SKM-1 treated with dmso at 0.1 percent for 144 hours (cell line): ENCODE measurements around the gene AMBP.
"Not testable (repeated sequence)": the region's sequence is repeated elsewhere in the genome, so short reads cannot be mapped to it uniquely, and the experiment has no call there.

ENCODE experiments used
- DNase-seq: peaks from one replicate; lab custom pipeline; 2025; ENCODE audit not compliant: unreplicated experiment; lab: John Stamatoyannopoulos, UW

AMBP gene

DNA sequence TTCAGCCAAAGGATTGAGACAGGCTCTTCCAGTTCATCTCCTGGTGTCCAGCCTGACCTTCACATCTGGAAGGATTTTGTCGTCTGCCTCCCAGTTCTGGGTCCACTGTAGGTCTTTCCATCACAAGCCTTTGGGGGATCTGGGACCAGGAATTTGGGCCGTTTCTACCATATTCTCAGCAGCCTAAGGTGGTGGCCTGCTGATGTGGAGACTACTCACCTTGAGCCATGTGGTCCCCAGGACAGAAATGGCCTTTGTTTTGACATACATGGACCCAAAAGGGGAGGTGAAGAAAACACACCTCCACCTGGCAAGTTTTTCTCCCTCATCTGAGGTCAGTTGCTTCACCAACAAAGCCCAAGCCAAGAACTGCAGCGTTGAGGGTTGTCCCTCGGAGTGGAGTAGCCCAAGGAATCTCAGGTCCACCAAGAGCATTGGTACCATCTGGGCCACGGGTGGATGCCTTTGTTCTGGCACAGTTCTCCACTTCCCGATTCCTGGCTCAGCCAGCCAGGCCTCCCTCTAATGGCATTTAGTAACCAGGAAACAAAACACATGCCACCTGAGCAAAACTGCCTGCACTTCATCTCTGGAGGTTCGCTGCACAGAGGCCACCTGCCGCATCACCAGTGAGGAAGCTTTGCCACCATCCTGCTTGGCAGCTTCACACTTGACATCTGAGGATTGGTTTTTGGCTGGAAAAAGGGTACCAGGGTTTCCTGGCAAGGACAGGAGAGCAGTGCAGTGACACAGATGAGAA is 24.7 kb downstream of the AMBP start:
- no peak for DNase-seq

DNA sequence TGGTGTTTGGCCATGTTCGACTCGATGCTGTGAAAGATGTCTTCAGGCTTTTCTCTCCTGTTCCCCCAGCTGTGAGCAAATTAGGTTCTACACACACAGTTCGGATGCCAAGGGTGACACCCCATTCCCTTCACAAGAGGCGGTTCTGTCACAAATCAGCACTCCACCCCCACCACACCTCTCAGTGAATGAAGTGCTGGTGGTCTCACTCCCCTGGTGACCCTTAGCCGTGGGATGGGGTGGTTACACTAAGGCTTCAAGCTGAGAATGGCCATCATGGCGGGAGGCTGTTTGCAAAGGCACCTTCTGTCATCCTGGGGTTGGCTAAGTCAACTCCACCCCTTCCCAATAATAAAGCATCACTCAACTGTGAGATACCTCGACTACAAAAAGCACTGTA is 26.4 kb downstream of the AMBP start:
- no peak for DNase-seq

DNA sequence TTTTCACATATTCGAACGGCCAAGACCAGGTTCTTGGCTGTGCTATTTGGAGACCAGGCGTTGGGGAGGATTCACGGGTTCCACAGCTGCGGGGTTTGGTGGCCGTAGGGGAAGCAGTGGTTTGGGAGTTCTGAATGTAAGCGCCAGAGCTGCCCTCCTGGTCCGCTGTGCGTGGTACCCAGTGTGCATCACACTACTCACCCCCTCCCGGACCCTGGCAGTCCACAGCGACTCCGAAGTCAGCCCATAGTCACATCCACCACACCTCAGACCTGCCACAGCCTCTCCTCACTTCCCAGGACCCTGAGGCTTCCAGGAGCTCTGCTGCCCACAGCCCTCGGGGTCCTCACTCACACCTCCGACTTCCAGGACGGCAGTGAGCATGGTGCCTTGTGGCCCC is 26.8 kb downstream of the AMBP start:
- DNase-seq: no peak

DNA sequence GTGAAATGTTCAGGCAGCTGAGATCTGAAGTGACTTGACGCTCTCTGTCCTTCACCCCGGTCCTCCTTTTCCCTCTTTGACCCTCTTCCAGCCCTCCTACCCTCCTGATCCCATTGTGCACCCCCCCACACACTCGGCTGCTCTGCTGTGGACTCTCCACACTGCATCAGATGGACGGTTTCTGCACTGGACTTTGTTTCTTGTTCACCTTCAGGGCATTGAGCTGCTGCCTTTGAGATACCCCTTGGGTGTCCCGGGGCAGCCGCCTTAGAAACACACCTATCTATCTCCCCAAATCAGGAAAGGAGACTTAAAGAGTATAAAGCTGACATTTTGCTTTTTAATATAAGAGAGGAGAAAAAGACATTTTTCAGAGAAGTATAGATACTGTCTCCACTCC is 27.5 kb downstream of the AMBP start:
- peak; percentile 1 for DNase-seq

DNA sequence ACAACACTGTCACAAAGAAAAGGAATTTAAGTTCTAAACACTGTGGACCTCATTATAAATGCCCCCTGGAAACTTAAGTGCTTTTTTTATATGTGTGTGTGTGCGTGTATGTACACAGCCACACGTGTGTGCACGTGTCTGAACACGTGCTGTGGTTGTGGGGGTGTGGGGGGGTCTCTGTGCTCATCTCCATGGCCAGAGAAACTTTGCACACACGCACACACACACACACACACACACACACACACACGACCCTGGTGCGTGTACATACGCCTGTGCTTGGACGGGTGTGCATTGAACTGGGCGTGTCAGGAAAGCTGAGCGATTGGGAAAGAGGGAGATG is 27.9 kb downstream of the AMBP start:
- DNase-seq: no peak

DNA sequence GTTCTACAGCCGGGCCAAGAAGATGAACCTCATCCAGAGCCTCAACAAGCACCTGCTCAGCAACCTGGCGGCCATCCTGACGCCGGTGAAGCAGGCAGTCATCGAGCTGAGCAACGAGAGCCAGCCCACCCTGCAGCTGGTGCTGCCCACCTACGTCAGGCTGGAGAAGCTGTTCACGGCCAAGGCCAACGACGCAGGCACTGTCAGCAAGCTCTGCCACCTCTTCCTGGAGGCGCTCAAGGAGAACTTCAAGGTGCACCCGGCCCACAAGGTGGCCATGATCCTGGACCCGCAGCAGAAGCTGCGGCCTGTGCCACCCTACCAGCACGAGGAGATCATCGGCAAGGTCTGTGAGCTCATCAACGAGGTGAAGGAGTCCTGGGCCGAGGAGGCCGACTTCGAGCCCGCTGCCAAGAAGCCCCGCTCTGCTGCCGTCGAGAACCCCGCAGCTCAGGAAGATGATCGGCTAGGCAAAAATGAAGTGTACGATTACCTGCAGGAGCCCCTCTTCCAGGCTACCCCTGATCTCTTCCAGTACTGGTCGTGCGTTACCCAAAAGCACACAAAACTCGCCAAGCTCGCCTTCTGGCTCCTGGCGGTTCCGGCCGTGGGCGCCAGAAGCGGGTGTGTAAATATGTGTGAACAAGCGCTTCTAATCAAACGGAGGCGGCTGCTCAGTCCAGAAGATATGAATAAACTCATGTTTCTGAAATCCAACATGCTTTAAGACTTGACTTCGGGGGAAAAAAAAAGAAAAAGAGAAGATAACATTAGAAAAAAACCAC is 28.5 kb downstream of the AMBP start:
- DNase-seq: no peak

DNA sequence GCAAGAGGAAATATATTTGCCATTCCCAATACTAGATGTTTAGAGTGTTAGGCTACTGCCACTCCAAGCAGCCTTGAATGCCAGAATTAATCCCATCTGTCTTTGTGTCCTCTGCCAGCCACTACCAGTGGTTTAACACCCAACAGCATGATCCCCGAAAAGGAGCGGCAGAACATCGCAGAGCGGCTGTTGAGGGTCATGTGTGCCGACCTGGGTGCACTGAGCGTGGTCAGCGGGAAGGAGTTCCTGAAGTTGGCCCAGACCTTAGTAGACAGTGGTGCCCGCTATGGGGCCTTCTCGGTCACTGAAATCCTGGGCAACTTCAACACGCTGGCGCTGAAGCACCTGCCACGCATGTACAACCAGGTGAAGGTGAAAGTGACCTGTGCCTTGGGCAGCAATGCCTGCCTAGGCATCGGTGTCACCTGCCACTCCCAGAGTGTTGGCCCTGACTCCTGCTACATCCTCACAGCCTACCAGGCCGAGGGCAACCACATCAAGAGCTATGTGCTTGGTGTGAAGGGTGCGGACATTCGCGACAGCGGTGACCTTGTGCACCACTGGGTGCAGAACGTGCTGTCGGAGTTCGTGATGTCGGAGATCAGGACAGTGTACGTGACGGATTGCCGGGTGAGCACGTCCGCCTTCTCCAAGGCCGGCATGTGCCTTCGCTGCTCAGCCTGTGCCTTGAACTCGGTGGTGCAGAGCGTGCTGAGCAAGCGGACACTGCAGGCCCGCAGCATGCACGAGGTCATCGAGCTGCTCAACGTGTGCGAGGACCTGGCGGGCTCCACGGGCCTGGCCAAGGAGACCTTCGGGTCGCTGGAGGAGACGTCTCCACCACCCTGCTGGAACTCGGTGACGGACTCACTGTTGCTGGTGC is 29.3 kb downstream of the AMBP start:
- no peak for DNase-seq

DNA sequence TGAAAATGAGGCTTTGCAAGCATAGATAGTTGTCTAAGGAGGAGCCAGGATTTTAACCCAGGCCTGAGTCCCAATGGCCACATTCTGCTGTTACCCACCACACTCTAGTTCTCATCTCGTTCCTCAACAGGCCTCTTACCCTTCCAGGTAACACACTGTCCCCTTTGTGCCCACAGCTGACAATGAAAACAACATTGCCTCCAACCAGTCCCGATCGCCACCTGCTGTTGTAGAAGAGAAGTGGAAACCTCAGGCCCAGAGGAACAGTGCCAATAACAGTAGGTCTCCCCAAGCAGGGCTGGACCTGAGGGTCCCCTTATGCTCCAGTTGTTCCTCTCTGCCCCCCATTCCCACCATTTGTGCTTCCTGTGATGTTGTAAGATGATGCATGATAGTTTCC is 30.4 kb downstream of the AMBP start:
- DNase-seq: peak; percentile 1

DNA sequence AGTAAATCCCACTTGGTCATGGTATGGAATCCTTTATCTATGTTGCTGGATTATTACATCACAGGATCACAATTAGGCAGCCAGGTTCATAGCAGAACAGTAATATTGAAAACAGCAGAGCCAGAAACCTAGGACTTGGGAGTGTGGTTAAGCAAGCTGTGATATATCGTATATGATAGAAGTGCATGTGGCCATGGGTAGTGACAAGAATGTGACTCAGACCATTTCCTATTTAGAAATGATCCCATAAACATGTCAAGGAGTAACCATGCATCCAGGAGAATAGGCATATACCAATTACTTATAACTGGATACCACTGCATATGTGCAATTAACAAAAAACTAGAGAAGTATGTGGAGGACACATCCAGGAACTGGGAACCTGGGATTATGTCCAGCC is 31.2 kb downstream of the AMBP start:
- DNase-seq: no peak

DNA sequence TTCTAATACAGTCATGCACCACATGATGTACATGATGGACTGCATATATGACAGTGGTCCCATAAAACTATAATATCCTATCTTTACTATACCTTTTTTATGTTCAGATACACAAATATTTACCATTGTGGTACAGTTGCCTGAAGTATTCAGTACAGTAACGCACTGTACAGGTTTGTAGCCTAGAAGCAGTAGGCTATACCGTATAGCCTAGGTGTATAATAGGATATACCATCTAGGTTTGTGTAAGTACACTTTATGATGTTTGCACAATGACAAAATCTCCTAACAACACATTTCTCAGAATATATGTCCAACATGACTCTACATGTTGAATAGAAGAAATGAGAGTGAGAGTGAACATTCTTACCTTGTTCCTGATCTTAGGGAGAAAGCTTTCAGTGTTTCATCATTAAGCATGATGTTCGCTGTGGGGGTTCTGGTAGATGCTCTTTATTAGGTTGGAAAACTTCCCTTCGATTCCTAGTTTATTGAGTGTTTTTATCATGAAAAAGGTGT is 31.8 kb downstream of the AMBP start:
- no peak for DNase-seq

DNA sequence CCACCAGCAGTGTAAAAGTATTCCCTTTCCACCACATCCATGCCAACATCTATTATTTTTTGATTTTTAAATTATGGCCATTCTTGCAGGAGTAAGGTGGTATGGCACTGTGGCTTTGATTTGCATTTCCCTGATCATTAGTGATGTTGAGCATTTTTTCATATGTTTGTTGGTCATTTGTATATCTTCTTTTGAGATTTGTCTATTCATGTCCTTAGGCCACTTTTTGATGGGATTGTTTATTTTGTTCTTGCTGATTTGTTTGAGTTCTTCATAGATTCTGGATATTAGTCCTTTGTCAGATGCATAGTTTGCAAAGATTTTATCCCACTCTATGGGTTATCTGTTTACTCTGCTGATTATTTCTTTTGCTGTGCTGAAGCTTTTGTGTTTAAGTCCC is 34.4 kb downstream of the AMBP start:
- DNase-seq: not testable (repeated sequence)

DNA sequence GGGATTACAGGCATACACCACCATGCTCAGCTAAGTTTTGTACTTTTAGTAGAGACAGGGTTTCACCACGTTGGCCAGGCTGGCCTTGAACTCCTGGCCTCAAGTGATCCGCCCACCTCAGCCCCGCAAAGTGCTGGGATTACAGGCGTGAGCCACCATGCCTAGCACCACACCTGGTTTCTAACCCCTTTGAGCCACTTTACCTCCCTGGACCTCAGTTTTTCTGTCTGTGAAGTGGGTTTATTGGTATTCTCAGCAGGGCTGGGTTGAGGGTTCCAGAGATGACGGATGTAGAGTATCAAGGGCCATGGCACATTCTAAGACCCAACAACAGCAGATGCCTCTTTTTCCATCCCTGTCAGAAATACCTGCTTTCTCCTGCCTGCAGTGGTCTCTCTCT is 38.6 kb downstream of the AMBP start:
- no peak for DNase-seq

DNA sequence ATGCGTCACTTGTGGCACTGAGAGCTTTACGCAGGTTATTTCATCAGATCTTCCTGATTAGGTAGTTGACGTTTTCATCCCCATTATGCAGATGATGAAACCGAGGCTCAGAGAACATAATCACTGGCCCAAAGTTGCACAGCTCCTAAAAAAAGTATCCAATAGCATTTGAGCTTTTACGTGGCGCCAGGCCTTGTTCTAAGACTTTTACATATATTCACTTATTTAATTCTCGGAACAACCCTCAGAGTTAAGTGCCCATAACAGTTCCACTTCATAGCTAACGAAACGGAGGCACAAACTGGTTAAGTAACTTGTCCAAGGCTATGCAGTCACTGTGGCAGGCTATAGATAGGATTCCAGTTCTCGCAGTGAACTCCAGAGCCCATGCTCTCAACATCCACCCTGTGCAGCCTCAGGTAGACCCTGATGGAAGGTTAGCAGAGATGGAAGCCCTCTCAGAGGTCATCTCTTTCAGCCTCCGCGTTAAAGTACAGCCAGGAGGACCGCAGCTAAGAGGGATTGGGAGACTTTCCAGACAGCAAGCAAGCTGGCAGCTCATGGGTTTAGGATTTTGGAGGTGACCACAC is 39.3 kb downstream of the AMBP start:
- DNase-seq: no peak

DNA sequence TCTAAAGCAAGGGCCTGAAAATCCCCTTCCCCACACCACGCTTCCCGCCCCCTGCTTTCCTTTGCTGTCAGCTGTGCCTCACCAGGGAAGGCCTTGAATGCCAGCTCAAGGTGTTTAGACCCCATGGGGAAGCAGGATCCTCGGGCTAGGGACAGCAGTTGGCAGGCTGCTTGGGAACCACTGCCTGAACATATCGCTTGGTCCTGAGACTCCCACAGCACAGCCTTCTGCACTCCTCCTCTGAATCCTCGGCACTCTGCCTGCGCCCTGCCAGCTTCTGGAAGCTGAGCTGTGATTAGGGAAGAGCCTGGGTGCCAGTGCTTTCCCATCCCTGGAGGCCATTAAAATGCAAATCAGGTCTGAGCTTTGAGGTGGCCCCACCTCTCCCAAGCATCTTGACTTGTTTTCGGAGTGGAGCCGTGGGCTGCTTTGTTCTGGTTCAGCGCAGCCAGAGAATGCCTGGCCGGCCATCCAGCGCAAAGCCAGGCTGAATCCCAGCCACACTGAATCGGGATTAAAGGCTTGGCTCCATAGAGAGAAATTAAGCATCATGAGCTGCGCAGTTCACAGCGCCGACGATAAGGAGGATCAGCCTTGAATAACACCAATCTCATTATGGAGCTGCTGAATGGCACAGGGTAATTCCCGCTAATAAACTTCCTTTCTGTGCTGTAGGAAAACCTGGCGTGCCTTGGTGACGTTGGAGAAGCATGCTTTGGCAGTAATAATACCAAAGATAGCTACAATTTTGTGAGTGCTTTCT is 40.0 kb downstream of the AMBP start:
- DNase-seq: no peak

DNA sequence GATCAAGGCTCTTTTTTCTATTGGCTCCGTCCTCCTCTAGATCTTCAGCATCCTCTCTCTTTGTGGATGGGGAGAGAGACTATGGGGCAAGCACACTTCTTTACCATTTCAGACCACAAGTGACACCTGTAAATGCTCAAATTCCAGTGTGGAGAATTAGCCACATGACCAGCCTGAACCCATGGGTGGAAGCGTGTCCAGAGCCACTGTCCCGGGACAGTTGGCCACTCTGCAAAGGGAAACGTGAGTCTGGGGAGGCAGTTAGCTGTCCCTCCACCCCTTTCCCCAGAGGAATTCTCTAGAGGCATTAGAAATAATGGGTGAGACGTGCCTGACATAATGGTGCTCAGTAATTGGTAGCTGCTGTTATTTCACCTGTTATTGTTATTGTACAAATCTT is 40.9 kb downstream of the AMBP start:
- DNase-seq: no peak

DNA sequence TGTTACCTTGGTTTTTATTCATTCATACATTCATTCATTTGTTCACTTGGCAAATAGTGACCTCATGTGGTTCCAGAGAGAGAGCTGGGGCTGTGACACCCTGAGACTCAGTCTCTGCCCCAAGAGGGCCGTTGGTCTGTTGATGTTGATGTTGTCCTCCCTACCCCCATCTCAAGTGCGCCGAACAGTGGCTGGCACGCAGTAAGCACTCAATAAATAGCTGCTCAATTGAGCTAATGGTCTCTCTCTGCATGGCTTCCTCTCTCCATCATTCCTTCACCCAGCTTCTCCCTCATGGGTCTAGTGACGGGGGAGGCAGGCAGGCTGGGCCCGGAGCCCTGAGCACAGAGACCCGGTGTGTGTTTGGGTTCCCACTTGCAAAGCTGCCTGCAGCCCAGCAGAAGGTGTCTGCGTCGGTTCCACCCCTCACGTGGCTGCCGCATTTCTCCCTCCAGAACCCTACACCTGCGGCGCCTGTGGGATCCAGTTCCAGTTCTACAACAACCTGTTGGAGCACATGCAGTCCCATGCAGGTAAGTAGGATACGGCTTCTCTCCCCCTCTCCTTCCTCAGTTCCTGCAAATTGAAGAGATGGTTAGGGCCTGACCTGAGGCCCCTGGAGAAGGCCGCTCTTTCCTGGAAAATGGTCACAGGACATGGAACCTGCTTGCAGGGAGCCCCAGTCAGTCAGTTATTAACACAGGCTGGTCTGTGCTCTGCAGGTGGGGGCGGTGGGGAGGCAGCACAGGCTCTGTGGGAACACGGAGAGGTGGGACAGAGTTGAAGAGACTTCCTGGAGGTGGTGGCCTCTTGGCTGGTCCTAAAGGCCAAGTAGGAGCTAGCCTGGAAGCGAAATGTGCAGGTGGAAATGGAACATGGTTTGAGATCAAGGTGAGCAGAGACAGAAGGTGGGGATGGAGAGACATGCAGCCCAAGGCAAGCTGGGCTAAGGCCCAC is 42.0 kb downstream of the AMBP start:
- DNase-seq: no peak

DNA sequence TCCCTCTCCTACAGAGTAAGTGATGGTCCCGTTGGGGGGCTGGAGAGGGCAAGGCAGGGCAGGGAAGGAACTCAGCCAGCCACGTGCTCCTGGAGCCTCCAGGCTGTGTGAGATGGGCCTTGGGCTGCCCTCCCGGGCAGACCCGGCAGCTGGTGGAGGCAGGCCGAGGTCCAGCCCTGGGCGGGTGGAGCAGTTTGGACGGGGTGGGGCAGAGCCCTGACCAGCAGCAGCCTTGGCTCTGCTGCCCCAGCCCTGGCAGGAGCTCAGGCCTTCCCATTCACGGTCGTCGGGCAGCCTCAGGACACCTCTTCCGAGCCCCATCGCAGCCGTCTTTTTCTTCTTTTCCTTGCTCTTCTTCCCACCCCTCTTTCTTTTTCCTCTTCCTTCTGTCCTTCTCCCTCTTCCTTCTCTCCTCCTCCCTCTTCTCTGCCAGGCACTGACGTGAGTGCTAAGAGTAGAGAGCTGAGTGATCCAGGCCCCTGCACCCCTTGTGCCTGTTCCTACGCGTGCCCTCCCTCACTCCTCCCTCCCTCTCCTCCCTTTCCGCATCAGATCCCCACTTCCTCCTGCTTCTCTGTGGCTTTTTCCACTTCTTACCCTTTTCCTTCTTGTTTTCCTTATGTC is 42.8 kb downstream of the AMBP start:
- no peak for DNase-seq

DNA sequence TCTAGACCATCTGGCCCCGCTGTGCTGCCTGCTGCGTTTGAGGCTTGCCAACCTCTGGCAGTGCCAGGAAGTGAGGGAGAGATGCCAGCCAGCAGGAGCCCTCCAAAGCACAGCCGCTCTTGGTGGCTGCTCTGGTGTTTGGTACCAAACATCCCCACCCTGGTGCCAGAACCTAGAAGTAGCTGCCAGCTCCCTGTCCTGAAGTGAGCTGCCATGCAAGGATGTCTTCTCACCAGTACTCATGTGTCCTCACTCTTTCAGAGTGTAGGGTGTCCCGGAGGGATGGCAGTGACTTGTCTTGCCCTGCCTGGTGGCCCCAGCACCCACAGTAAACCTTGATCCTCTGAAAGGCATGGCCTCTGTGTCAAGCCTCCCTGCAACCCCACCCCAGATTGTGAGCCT is 43.4 kb downstream of the AMBP start:
- DNase-seq: no peak

DNA sequence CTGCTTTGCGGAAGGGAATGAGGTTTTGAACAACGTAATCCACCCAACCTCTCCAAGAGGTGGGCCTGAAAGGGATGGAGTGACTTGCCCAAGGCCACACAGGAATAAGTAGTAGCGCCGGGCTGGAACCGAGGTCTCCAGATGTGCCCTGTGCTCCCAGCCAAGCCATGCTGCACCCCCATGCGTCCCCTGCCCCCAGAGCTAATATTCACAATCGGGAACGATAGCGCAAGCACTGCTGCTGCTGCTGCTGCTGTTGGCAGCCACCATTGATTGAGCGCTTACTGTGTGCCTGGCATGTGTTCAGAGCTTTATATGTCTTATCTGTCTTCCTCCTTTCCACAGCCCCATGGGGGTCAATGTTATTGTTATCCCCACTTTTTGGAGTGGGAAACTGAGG is 43.9 kb downstream of the AMBP start:
- DNase-seq: no peak
